Thoracic aorta (tissue), 2 donors: Measurements from ENCODE around the gene COL24A1. TPM values are rescaled to one million over a fixed set of nuclear protein-coding genes. Genes with fewer than 3 reads are reported as not detected.

Source experiments
- ATAC-seq: fragments of 150-250 bp; one replicate; pipeline ENCODE4 v1.8.0; 2017; ENCODE audit warnings: low read depth; ENCODE audit not compliant: insufficient number of reproducible peaks, low FRiP score
- DNase-seq: peaks from one replicate; pipeline ENCODE4 v3.0.0-alpha.2; 2020; ENCODE audit warnings: low spot score
- H3K27ac ChIP-seq, 2 donors: fragments of 200-600 bp; sonication (generic); 1 replicate in 1 of 2; 2 replicates in 1 of 2; pipeline ENCODE4 v1.5.1; 2016; ENCODE audit warnings: mild to moderate bottlenecking in 2 of 2, moderate library complexity in 2 of 2
- H3K27me3 ChIP-seq: fragments of 200-600 bp; sonication (generic); replicated peaks from 2 replicates; pipeline ENCODE4 v1.6.0; 2016; ENCODE audit warnings: mild to moderate bottlenecking; ENCODE audit not compliant: insufficient read depth
- H3K36me3 ChIP-seq: fragments of 200-600 bp; sonication (generic); one replicate; pipeline ENCODE4 v1.5.1; 2016
- H3K4me1 ChIP-seq, 2 donors: fragments of 200-600 bp; sonication (generic); 1 replicate in 1 of 2; 2 replicates in 1 of 2; pipeline versions ENCODE4 v1.5.1 to v1.6.0; 2016; ENCODE audit warnings: low read depth in 2 of 2, mild to moderate bottlenecking in 1 of 2; ENCODE audit not compliant: control insufficient read depth in 1 of 2
- H3K4me3 ChIP-seq: fragments of 200-600 bp; sonication (generic); 2 replicates; pipeline ENCODE4 v1.5.1; 2016; ENCODE audit warnings: mild to moderate bottlenecking
- H3K9me3 ChIP-seq: fragments of 200-600 bp; sonication (generic); 2 replicates; pipeline ENCODE4 v1.5.1; 2016
- total RNA-seq, 2 donors: library from RNA; depleted of rRNA; stranded (reverse); fragments of >200 nt; gene quantifications; one replicate each; pipeline versions ENCODE4 v1.1.0 to v1.2.3, GENCODE V29; 2016
- TF ChIP-seq, protein P1 (sequence below): fragments of 200-600 bp; sonication (generic); IDR thresholded peaks from one replicate; pipeline ENCODE4 v1.5.1; 2019; ENCODE audit warnings: antibody characterized with exemption

The COL24A1 gene
- total RNA-seq, 2 donors from 2014 or later, result 1.6 to 2.8 TPM

DNA sequence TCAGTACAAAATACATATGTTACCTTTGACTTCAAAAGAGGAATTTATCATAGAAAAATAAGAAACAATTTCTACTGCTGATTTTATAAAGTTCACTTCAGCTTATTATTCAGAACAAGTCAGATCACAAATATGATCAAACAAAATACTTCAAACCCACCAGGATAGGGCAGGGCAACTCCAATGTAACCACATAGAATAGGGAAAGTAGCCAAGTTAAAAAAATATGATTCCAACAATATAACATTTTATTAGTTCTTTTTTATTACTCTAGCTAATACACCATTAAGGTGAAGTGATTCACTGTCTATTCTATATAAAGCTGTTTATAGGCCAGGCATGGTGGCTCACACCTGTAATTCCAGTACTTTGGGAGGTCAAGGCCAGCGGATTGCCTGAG, 393.8 kb downstream of the COL24A1 start:
- H3K4me1 ChIP-seq, result no peaks in the 10 kb centered on the region
- DNase-seq, result no peak

DNA sequence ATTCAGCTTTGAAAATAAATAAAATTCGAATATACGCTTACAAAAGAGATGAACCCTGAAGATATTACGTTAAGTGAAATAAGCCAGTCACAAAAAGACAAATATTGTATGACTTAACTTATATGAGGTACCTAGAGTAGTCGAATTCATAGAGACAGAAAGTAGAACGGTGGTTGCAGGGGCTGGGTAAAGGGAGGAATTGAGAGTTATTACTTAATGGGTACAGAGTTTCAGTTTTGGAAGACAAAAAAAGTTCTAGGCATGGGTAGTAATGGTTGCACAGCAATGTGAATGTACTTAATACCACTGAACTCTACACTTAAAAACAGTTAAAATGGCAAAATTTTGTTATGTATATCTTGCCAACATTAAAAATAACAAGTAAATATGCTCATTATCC, 399.7 kb downstream of the COL24A1 start:
- no peak for DNase-seq
- no peaks in the 10 kb centered on the region for H3K9me3 ChIP-seq
- H3K36me3 ChIP-seq, result no peaks in the 10 kb centered on the region
- no peak overlapping the region for H3K27ac ChIP-seq
- no peak for ATAC-seq
- no peaks in the 10 kb centered on the region for H3K27me3 ChIP-seq
- H3K4me3 ChIP-seq, result no peak overlapping the region
- TF ChIP-seq, protein P1, sequence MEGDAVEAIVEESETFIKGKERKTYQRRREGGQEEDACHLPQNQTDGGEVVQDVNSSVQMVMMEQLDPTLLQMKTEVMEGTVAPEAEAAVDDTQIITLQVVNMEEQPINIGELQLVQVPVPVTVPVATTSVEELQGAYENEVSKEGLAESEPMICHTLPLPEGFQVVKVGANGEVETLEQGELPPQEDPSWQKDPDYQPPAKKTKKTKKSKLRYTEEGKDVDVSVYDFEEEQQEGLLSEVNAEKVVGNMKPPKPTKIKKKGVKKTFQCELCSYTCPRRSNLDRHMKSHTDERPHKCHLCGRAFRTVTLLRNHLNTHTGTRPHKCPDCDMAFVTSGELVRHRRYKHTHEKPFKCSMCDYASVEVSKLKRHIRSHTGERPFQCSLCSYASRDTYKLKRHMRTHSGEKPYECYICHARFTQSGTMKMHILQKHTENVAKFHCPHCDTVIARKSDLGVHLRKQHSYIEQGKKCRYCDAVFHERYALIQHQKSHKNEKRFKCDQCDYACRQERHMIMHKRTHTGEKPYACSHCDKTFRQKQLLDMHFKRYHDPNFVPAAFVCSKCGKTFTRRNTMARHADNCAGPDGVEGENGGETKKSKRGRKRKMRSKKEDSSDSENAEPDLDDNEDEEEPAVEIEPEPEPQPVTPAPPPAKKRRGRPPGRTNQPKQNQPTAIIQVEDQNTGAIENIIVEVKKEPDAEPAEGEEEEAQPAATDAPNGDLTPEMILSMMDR, result no peak
- no peaks in the 10 kb centered on the region for H3K4me1 ChIP-seq

More for the DNA sequence above, 393.8 kb downstream of the COL24A1 start:
- Histone ChIP-seq H3K27ac (no peak overlapping the region), H3K9me3 (no peaks in the 10 kb centered on the region), H3K27me3 (no peaks in the 10 kb centered on the region), H3K4me3 (no peak overlapping the region), H3K36me3 (no peaks in the 10 kb centered on the region)
- no peak for ATAC-seq
- TF ChIP-seq, protein P1, result no peak

DNA sequence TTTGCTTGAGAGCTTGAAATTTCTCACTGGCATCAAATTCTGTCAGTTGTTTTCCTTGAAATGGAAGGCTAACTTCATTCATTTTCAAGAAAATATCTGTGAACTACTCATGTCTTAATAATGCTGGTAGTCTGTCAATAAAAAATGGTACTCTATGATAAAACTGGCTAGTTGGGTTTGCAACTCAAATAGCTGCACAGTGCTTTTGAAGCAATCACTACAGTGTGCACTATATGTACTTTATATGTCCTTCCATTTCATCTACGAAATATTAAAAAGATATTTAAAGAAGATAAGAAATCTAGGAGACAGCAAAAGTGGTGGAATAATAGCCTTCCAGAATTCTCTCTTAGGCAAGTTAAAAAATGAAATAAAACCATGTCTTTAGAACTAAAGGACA, 408.5 kb downstream of the COL24A1 start:
- TF ChIP-seq, protein P1, result no peak
- DNase-seq (no peak), ATAC-seq (no peak)
- no peaks in the 10 kb centered on the region for H3K9me3 ChIP-seq
- no peak overlapping the region for H3K27ac ChIP-seq
- no peak overlapping the region for H3K4me3 ChIP-seq
- no peaks in the 10 kb centered on the region for H3K4me1 ChIP-seq
- H3K36me3 ChIP-seq, result no peaks in the 10 kb centered on the region
- H3K27me3 ChIP-seq, result no peaks in the 10 kb centered on the region

DNA sequence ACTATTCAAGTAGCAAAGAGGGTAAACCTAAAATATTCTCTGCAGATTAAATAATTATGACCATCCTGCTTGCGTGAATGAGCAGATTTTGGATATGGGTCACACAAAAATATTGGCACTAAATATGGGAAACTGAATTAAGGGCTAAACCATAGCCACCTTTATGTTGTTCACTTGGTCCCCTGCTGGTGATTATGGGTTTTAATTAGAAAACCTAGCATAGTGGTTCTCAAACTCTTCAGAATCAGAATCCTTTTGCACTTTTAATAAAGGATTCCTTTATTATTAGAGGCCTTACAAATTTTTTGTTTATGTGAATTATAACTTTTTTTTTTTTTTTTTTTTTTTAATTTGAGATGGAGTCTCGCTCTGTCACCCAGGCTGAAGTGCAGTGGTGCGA, 409.8 kb downstream of the COL24A1 start:
- DNase-seq (no peak), ATAC-seq (no peak)
- no peak overlapping the region for H3K27ac ChIP-seq
- H3K27me3 ChIP-seq, result no peaks in the 10 kb centered on the region
- no peaks in the 10 kb centered on the region for H3K4me1 ChIP-seq
- no peaks in the 10 kb centered on the region for H3K9me3 ChIP-seq
- TF ChIP-seq, protein P1, result no peak
- no peaks in the 10 kb centered on the region for H3K36me3 ChIP-seq
- no peak overlapping the region for H3K4me3 ChIP-seq

DNA sequence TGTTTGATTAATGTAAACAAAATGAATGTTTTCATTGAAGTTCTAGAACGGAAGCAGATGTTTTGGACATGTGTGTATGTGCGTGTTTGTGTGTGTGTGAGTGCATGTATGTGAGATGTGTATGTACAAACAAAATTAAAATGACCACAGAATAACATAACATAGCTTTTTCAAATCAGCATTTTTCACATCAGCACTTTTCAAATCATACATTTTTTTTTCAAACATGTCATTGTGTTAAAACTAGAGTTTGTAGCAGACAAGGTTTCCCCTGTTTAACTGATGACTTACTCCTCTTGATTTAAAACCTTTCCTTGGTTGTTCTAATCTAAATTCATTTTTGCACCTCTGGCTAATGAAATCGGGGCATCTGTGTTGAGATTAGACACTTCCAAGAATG, 412.8 kb downstream of the COL24A1 start:
- no peaks in the 10 kb centered on the region for H3K36me3 ChIP-seq
- H3K27ac ChIP-seq, result no peak overlapping the region
- no peak for DNase-seq
- TF ChIP-seq, protein P1, result no peak
- no peaks in the 10 kb centered on the region for H3K9me3 ChIP-seq
- ATAC-seq, result no peak
- H3K4me3 ChIP-seq, result no peak overlapping the region
- H3K4me1 ChIP-seq, result no peaks in the 10 kb centered on the region
- H3K27me3 ChIP-seq, result no peaks in the 10 kb centered on the region
